HG03521 (cell line): ENCODE measurements around the gene DSE.

ENCODE experiments used
- ATAC-seq: cut with Tn5 transposase; IDR thresholded peaks from one replicate; pipeline ENCODE4 v1.9.1; 2021; ENCODE audit warnings: mild to moderate bottlenecking, moderate library complexity; ENCODE audit not compliant: unreplicated experiment

DSE gene

GRCh38 chr6:116467096-116467495 lies 96.3 kb downstream of the DSE start:
- no peak for ATAC-seq

- ATAC-seq: no peak
Observed at GRCh38 chr6:116467514-116467913, 96.8 kb downstream of the DSE start.

GRCh38 chr6:116468293-116468692 lies 97.5 kb downstream of the DSE start:
- ATAC-seq: no peak

- no peak for ATAC-seq
Observed at GRCh38 chr6:116471531-116471930, 100.8 kb downstream of the DSE start.

- ATAC-seq: no peak
Observed at GRCh38 chr6:116472706-116473105, 102.0 kb downstream of the DSE start.

GRCh38 chr6:116475141-116475540 lies 104.4 kb downstream of the DSE start:
- ATAC-seq: no peak

- peak; percentile 100 for ATAC-seq
Observed at GRCh38 chr6:116476002-116476678, 105.4 kb downstream of the DSE start.

GRCh38 chr6:116482780-116483179 lies 112.0 kb downstream of the DSE start:
- no peak for ATAC-seq

- ATAC-seq: no peak
Observed at GRCh38 chr6:116483616-116484015, 112.9 kb downstream of the DSE start.

- no peak for ATAC-seq
Observed at GRCh38 chr6:116485559-116486184, 114.9 kb downstream of the DSE start.

GRCh38 chr6:116491610-116492330 lies 121.0 kb downstream of the DSE start:
- no peak for ATAC-seq

- ATAC-seq: no peak
Observed at GRCh38 chr6:116492331-116493067, 121.8 kb downstream of the DSE start.
